GM21825 (cell line): ENCODE data around the gene DBH.

Experiments used
- ATAC-seq: cut with Tn5 transposase; IDR thresholded peaks from one replicate; pipeline ENCODE4 v1.9.1; 2021; ENCODE audit warnings: mild to moderate bottlenecking, moderate library complexity; ENCODE audit not compliant: unreplicated experiment

DBH gene

DNA sequence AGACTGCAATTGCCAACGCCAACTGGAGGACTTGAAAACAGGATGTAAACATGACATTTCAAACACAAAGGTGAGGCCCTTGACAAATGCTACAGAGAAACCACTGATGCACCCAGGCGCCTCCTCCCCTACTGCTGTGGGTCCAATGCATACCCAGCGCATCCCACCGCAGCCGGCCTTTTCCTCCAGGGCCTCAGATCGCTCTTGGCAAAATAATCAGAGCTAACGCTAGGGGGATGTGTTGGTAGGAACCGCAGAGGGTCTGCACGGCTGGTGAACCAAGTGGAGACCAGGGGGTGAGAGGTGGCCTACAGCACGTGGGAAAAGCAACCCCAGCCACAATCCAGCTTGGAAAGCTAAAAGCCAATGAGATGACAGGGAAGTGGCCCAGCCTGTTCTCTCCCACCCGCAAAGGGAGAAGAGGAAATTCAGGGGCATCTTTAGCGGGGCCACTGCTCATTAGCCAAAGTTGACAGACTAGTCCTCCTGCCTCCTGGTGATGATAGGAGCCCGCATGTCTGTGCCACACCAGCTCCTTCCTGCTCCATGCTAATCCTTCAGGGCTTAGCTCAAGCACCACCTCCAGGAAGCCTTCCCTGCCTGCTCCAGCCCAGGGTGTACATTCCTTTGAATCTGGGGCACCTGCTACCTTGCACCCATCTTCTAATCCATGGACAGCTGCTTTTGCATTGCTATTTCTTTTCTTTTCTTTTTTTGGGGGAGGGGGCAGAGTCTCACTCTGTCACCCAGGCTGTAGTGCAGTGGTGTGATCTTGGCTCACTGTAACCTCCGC is 32.8 kb upstream of the DBH start:
- no peak for ATAC-seq

DNA sequence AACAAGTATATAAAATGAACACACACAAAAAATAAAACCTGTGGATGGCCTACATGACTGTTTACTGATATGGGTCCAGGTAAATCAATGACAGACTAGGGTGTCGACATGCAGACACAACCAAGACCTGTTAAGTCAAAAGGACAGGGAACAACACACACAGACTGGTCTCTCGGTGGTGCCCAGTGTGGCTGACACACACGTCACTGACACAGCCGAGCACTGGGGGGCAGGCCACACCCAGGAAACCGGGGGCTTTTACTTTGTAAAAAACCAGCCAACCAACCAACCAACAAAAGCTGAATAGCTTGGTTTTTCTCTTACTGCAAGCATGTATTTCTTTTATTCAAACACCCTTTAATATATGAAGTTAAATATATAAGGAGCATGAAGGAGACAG is 31.9 kb upstream of the DBH start:
- no peak for ATAC-seq

DNA sequence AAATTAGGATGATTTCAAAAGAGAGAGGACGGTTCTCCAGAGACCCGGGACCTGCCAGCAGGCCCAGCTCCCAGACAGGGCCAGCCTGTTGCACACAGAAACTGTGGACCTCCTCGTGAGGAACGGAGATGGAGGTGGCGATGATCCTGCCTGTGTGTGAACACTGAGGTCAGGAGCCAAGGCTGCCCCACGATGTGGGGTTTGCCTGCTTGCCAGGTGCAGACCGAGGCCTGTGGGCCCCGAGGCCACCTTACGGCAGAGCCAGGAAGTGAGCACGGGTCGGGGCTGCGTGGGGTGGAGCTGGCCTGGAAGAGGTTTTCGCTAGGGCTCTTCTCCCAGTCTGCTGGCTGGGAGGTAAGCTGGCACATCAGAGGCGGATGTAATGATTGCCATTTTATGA is 31.3 kb upstream of the DBH start:
- no peak for ATAC-seq

DNA sequence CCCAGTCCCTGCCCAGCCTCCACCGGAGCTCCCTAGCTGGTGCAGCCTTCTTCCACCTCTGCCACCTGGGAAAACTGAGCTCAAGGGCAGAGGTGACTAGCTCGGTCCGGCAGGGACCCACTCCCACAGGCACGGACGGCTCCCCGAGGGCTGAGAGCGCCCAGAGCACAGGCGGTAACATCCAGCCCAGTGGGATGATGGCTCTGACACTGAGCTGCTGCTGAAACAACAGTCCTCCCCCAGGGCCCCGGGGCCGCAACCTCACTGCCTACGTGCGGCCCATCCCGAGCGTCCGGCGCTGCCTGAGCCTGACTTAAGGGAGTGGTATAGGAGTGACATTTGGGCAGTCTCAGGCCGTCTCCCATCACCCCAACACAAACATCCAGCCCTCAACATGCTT is 30.7 kb upstream of the DBH start:
- ATAC-seq = no peak

DNA sequence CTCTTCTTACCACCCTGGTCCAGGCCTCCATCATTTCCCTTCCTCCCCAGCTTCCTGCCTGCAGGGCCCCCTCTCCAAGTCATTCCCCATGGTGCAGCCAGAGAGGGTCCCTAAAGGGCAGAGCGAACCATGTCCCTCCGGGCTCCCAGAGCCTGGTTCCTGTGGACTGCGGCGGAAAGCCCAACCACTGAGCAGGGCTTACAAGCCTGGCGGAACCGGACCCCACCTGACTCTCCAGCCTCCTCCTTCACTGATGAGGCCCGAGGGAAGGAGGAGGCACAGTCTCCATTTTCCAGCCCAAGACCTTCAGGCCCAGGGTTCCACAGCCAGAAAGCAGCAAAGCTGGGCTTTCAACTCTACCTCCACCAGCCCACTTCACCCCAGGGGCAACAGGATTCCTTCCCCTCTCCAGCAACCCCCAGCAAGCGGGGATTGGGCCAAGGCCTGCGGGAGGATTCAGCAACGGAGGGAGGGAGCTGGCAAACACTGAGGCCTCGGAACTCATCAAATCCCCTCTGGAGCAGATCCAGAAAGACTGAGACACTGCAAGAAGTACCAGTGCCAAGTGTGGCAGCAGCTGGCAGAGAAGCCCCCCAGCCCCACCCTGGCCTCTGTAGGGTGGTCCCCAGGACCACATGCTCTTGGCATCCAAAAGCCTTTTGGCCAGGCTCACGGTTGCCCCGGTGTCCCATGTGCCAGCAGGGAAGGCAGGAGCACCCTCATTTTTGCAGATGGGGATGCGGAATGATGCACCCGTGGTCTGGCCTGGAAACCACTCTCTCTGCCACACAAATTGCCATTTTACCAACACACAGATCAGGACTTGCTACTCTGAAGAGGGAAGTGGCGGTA is 30.1 kb upstream of the DBH start:
- no peak for ATAC-seq

DNA sequence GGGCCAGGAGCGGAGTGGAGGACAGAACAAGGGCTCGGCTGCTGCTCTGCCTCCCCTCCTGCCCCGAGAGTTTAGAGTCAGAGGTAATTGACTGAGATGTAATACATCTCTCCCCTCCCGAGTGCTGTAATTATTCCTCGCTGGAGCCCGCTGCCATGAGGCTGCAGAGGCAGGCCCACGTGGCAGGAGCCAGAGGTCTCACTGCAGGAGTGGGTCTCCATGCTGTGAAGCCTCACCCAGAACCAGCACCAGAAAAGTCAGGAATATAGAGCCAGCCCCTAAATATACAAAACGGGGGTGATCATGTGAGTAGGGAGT is 29.5 kb upstream of the DBH start:
- no peak for ATAC-seq

DNA sequence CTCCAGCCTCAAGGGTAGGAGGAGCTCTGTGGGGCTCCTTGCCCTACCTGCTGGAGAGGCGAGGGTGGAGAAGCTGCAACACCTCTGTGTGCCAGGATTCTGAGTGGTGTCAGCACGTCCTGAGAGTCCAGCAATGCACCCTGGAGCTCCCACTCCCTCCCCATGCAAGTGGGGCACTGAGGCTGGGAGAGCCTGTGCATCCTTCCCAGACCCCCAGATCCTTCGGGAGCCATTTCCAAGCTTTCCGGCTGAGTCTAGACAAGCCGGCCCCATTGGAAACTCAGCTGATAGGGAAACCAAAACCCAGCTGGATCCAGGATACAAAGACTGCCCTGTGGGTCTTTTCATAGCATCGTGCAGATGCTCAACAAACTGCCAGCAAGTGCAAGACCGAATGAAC is 28.8 kb upstream of the DBH start:
- no peak for ATAC-seq

DNA sequence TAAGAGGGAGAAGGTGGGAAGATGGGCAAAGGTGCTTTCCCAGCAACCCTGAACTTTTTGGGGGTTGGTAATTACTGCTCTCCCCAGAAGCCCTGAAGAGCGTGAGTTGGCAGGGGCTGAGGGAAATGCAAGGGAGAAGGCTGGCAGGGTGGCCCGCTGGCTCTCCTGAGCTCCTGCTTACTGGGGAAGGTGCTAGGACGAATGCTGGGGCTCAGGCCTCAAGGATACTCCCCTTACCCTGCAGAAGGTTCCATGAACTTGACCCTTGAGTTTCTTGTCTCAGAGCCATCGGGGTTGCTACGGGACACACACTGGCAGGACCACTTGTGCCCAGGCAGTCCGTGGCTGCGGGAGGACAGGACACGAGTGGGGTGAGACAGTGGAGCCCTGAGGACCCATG is 28.2 kb upstream of the DBH start:
- ATAC-seq = no peak

DNA sequence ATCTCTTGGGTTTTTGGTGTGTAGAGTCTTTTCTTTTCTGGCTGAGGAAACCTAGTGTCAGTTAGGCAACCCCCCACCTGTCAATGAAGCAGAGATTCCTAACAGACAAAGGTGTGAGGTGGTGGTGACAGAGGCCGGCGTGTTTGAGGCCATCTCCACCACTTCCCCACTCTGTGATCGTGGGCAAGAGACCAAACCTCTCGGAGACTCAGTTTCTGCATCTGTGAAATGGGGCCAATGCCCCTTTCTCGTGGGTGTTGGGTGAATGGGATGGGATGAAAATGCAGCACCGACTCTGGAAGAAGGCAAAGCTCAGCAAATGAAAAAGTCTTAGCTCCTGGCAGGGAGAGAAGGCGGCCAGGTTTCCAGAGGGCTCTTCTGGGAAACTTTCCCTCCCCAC is 27.8 kb upstream of the DBH start:
- ATAC-seq = no peak

DNA sequence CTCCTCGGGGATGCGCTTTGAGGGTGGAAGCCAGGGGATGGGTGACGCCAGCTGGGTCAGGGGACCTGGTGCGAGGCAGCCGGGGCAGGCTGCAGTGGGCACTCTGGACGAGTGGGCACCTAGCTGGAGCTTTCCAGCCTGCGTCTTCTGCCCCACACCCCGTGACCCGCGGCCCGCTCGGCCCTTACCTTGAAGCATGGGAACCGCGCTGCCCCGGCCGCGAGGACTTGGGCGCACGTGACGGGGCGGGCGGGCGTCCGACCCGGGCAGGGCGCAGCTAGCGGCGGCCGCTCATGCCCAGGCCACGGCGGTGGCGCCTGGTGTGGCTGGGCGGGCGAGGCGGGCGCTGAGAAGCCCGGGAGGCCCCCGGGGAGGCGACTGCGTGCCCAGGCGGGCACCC is 27.3 kb upstream of the DBH start:
- ATAC-seq = no peak

DNA sequence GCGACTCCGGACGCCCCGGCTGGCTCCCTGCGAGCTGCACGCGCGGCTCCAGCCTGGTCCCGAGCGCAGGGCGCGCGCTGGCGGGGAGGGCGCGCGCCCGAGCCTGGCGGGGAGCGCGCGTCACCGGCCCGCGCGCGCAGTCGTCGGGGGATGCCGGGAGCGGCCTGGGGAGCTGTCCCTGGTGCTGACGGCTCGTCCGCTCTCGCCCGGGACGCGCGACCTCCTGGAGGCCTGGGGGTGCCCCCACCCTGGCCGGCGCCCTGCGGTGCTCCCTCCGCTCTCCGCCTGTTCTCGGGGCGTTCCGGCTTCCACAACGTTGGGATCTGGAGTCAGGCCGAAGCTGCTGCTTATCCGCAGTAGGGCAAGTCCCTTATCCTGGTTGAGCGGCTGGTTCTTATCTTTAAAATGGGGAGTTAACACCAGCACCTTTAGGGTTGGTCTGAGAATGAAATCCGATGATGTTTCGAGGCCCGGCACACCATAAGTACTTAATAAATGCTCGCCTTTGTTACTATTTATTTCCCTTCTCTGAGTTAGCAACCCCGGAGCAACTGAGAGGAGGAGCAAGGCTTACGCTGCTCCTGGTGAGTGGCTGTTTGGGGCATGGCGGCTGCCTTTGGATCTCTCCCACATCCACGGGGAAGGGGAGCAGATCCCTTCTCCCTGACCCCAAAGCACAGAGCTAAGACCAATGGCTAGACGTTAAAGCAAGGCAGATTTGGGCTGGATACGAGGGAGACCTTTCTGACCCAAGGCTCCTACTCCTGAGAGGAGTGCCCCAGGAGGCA is 26.7 kb upstream of the DBH start, which contains the start of gene FAM163B:
Gene FAM163B (minus strand): TSS at position 79 of the 788 bp plus-strand sequence. CDS start 29,166 bp downstream, outside the sequence.
- ATAC-seq = no peak

DNA sequence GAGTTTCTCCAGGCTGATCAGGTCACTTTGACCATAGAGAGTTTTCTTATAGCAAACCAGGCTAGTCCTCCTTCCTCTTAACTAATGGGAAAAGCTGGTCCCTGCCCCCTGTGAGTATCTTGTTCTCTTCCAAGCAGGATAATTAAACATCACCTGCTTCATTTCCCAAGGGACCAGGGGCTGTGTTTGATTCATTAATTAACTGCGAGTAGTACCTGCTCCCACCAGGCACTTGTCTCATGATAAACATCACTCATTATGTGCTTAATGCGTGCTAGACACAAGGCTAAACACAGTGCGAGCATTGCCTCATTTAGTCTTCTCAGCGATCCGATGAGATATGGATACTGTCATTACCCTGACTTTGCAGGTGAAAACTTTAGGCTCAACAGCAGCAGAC is 25.3 kb upstream of the DBH start:
- ATAC-seq = no peak

DNA sequence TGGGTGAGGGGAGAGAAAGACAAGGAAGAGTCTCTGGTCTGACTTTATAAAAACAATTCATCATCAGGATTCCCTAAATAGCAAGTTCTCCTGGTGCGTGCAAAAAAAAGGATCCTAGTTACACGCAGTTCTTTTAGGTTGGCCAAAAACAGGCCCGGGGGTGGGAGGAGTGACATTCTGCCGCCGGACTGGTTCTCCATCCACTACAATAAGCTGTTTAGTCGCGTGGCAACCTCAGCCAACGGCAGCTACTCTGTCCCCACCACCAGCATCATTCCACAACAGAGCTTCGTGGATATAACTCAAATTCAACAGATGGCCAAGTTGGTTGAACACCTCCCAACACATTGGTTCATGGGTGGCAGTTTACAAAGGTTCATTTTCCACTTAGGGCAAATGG is 24.1 kb upstream of the DBH start:
- no peak for ATAC-seq

DNA sequence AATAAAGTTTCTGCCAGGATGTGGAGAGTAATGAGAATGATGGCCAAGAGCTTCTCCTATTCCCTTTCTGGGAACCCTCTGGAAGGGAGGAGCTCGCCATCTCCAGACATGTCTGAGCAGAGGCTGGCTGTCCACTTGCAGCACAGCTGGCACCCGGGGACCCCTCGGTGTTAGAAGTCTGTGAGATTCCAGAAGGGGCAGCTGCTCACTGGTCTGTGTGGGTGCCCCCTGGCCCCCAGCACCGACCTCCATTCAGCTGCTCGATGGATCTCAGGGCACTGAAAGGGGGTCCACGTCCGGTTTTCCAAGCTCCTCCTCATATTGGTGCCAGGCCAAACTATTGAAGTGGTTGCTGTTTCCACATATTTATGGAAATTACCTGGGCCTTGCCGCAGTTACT is 23.3 kb upstream of the DBH start:
- no peak for ATAC-seq

DNA sequence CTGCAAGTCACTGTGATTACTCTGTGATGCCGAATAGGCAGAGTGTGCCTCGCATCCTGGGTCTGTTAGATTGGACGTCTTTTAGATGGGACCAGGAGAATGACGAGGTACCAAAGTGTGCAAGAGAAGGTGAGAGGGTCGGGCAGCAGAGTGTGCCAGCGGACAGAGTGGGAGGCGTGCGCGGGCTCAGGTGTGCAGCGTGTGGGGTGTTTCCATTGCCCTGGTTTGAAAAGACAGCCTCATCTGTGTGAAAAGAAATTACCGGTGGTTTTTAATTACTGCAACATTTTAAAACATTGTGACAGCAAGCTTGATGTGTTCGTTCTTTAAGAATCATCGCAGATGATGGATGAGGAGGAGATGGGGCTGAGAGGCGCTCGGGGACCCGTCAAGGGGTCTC is 22.7 kb upstream of the DBH start:
- no peak for ATAC-seq

DNA sequence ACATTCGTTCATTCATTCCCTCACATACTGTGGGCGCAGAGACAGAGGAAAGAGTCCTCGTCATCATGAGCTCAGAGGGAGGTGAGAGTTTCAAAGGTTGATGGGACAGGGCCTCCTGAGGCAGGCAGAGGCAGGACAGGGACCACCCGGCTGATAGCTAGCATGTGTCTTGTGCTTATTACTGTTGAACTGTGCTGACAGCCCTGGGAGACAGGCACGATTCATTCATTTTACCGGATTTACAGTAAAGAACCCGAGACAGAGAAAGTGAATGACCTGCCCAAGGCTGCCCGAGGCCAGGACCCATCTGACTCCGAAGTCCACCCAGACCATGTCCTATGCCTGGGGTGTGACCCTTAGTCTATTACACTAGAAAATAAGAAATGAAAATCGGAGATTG is 22.1 kb upstream of the DBH start:
- no peak for ATAC-seq

DNA sequence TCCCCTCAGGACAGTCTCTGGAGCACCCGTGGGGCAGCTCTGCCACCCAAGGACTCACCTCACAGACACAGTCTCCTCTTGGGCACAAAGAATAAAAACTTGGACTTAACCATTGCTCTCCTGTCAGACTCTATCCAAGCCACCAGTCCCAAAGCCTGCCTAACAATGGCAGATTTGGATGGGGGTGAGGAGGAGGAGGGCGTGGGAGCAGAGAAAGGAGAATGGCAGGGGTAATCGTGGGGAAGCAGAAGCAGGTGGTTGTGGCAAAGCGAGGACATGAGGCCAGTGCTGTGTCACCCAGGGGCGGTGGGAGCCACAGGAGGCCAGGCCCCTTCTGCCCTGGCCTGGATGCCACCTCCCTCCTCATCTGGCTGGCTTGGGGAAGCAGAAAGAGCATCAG is 21.5 kb upstream of the DBH start:
- no peak for ATAC-seq

DNA sequence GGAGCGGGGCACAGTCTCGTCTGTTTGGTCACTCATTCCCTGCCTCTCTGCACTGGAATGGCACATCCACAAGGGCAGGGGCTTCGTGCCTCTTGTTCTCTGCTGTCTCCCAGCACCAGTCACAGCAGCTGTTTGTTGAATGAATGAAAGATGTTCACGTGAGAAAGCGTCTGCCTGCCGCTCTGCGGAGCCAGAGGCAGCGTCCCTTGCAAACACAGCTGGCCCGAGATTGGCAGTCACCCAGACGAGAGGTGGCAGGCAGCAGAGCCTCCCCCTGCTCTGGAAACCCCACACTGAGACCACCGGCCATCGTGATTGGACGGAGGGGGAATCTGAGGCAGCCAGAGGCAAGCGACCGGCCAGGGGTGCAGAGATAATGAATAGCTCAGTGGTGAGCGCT is 21.0 kb upstream of the DBH start:
- no peak for ATAC-seq

DNA sequence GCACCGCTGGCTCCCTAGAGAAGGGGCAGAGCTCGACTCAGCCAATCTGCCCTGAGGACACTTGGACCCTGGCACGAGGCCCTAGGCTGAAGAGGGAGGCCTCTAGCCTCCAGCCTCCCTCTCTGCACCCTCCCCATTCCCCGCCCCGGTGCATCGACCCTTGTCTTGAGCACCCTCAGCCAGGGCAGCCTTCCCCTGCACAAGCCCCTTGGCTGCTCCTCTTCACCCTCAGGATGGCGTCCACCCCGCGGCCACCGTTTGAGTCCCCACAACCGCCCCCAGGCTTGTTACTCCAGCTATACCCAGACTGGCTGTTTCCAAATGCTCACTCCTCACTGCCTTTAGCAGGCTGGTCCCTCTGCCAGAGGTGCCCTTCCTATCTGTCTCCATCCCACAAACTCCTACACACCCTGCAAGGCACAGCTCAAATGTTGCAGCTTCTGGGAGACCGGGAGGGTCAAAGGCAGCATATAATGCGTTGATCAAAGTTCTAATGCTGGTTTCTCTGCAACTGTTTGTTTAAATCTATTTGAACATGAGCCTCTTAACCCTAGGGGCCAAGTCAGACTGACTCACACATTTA is 20.5 kb upstream of the DBH start:
- no peak for ATAC-seq

DNA sequence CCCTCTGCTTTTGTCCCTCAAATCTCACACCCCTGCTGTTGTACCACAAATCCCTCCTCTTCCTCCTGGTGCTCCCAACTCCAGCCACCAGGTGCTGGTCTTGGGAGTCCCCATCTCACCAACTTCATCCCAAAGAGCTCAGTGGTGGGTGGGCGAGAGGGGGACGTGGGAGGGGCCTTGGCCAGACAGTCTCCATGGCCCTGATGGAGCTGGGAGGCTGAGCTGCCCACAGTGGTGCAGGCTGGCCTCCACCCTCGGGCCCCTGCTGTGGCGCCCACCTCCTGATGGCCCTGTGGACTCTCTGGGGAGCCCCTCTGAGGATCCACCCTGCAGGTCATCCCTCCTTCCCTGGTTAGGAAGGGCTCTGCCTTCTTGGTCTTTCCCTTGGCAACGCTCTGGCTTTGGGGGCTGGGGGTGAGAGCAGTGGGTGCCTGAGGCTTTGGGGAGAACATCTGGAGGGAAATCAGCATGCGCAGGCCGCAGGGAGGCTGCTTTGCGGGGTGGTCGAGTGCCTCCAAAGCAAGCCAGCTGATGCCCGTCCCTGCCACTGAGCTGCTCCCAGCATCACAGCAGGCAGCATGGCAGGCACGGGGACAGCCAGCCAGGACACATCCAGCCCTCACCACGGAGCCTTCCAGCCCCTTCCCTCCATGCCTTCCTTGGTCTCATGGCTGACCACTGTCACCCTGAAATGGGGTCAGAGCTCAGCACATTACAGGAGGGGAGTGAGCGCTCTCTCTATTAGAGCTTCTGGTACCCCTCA is 19.3 kb upstream of the DBH start:
- ATAC-seq = no peak

DNA sequence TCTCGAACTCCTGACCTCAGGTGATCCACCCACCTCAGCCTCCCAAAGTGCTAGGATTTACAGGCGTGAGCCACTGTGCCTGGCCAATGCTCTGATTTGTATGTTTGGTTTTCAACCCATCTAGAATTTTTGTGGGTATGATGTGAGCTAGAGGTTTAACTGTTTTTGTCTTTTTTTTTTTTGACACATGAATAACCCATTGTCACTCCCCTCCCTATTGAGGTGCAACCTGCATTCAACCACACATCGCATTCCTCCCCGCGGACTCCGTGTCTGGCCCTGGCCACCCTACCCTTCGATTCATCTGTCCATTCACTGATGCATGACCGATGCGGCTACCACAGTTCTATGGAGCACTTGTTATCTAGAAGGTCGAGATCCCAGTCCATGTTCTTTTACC is 17.4 kb upstream of the DBH start:
- ATAC-seq = no peak
